Measurements from ENCODE around the gene CKAP5.

GRCh38 chr11:46889251-46889650, 43.2 kb upstream of the CKAP5 start:
- TF ChIP-seq CTCF (conservative IDR thresholded peaks at IDR 0.05 in 1 of 2, IDR thresholded peaks at IDR 0.05 in 1 of 2; ENCODE audit: low read depth in 1 of 2, low read length in 2 of 2): no peak
- TF ChIP-seq EZH2 (IDR thresholded peaks at IDR 0.05; ENCODE audit: low read length, missing control alignments): no peak

All from fibroblast of lung (primary cell).